HG02763 (cell line): Measurements from ENCODE around the gene SND1.

Experiments used
- ATAC-seq: cut with Tn5 transposase; IDR thresholded peaks from one replicate; pipeline ENCODE4 v1.9.1; 2021; ENCODE audit warnings: mild to moderate bottlenecking, moderate library complexity; ENCODE audit not compliant: unreplicated experiment

Gene SND1

GRCh38 chr7:128081351-128081750 is 429.4 kb downstream of the SND1 start:
- ATAC-seq = no peak

GRCh38 chr7:128081808-128082207 is 429.8 kb downstream of the SND1 start:
- no peak for ATAC-seq

DNA sequence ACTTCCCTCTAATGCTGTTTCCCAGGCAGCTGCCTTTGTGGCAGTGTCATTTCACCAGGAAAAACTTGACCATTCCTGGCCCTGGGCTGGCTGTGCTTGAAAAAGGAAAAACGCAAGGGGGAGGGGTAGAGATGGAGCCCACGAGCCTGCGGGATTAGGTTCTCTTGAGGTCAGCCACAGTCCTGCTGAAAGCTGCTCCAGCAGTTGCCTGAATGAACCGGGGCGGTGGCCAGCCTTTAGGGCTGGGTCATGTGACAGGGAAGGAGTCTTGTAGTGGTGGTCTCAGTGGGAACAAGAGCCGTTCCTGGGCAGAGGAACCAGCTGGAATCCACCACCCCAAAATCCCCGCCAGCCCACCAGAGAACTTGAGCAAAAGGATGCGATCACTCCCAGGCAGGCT is 430.4 kb downstream of the SND1 start:
- ATAC-seq = no peak

DNA sequence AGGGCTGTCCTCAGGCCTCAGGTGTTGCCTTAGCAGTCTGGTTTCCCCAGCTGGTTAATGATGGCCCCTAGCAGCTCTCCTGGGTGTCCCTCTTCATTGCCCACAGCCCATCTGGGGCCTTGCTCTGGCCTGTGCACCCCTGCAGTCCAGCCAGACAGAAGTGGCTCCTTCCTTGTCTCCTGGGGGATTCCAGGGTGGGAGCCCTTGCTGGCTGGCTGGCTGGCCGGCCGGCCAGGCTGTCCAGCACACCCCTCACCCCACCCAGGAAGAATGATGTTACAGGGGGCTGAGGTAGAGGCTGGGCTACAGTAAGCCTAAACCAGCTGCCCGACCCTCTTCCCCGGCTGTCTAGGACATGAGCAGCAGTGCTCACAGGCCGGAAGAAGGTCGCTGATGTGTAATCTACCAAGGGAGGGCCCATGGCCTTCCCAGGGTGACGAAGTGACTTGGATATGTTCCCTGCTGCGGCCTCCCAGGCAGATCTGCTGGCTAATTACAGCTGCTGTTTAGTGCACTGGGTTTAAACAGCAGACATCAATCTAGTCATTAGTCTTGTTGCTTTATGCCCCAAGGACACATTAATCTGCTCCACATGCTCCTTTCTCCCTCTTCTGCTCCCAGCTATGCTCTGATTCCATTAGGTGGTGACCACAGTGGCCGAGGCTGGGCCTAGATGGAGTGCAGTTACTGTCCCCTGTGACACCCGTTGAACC is 433.1 kb downstream of the SND1 start:
- ATAC-seq = no peak

- no peak for ATAC-seq
Measured at GRCh38 chr7:128090492-128090891, 438.5 kb downstream of the SND1 start.

DNA sequence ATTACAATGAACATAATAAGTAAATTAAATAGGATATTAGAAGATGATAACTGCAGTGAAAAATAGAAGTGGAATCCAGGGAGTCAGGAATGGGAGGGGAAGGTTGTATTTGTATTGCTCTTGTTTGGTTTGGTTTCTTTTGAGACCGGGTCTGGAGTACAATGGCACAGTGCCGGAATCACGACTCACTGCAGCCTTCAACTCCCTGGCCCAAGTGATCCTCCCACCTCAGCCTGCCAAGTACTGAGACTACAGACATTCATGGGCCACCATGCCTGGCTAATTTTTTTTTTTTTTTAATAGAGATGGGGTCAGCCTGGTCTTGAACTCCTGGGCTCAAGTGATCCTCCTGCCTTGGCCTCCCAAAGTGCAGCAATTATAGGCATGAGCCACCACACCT is 439.1 kb downstream of the SND1 start:
- no peak for ATAC-seq

DNA sequence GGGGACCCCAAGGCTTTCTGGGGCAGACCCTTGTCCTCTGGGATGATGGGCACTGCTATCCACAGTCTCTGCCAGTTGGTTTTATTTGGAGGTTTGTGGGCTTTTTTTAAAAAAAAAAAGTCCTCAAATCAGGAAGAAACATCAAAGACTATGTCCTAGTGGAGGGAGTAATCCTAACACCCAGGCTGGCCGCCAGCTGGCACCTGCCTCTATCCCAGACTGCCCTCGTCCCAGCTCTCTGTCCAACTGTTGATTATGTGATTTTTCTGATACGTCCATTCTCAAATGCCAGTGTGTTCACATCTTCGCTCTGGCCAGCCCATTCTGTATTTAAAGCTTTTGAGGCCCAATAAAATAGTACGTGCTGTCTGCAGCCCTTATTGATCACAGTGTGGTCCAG is 440.2 kb downstream of the SND1 start:
- no peak for ATAC-seq

DNA sequence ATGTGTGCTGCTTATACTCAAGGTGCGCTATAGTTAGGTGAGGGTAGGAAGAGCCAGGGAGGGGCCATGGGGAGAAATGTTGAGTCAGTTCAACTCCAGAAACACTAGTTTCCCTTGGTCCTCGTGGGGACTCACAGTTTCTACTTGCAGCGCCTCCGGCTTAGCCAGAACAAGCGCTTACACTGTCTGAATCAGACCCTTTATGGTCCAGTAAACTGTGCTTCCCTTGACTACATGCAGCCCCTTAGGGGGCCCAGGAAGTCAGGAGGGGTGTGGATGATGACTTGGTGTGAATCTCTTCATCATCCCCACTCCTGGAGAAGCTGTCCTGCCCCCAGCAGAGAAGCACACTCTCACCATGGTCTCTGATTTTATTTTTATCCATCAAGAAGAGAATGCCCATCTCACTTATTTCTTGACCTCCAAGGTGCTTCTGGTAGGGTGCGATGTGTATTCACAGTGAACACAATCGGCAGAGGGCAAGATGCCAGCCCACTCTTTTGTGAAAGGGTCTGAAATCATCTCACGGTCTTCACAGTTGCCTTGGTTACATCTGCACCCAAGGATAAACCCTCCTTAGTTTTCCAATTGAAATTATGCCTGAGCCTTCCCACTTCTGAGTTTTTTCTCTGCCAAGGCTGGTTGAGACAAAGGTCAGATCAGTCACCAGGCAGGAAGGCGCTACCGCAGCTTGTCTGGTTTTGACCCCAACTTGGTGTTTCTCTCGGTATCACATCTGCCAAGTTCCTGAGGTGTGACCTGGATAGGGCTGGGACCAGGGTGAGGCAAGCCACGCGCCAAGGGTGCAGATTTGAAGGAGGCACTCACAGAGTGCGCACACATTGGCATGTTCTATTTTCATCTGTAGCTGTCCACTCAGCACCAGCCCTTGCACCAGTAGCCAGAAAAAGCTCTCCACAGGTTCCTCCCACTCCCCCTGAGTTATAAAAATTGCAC is 441.9 kb downstream of the SND1 start:
- ATAC-seq = no peak

DNA sequence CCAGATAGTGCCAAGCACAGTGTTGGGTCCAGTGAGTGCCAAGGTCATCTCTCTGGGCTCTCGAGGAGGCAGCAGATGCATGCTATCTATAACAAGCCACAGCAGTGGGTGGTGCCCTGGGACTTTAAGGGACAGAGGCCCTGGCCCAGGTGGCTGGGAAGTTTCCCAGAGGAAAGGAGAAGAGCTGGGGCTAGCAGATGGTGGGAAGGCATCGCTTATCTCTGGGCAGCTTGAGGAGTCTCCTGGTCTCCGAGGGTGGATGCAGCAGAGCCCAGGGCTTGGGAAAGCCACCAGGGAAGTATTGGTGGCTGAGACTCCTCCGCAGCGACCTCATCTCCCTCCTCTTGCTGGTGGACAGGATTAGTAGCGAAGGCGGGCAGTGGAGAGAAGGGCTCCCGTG is 442.7 kb downstream of the SND1 start:
- ATAC-seq = no peak

- no peak for ATAC-seq
Measured at GRCh38 chr7:128097211-128097731, 445.3 kb downstream of the SND1 start.

GRCh38 chr7:128098629-128099028 is 446.6 kb downstream of the SND1 start:
- no peak for ATAC-seq

DNA sequence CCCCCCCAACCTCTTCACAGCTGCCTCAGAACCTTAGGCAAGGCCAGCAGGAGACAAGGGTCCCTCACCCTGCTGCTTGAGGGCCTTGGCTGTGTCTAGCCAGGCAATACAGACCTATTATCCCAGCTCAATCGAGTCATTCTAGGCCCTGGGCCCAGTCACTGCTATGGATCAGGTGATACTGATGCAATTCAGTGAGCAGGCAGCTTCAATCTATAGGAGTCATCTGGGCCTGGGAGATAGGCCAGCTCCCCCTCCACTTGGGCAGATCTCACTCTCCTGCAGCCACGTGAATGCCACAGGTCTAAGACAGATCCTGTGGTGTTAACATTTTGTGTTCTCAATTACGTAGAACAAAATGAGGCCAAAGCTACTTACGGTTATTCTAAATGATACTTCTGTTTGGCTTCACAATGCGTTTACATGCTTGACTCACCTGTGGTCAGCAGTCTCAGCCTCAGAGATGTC is 447.2 kb downstream of the SND1 start:
- no peak for ATAC-seq

DNA sequence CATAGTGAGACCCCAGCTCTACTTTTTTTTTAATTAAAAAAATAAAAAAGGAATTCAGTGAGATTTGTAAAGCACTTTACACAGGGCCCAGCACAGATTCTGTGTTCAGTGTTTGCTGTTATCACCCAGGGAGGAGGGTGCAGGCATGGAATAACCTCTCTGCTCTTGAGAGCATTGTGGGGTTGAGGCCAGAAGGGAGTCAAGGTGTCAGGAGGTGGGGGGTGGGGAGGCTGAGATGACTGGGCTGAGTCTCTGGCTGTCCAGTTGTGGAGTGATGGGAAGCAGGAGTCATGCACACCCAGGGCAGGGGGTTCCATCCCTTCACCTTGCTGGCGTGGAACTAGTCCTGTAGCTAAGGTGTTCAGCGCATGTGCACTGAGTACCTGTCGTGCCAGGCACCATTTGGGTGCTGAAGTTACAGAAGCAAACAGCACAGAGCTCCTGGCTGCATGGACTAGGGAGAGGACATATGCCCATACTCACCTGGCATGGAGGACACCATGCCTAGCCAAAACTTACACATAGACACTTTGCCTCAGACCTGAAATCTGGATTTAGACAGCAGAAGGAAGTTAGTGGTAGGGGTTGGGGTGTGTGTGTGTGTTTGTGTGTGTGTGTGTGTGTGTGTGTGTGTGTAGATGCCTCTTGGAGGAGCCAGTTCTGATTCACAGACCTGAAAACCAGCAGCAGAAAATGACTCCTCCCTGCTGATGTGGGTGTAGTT is 448.4 kb downstream of the SND1 start:
- ATAC-seq = no peak

GRCh38 chr7:128100949-128101713 is 449.1 kb downstream of the SND1 start:
- ATAC-seq = no peak

GRCh38 chr7:128102490-128103291 is 450.7 kb downstream of the SND1 start:
- no peak for ATAC-seq

DNA sequence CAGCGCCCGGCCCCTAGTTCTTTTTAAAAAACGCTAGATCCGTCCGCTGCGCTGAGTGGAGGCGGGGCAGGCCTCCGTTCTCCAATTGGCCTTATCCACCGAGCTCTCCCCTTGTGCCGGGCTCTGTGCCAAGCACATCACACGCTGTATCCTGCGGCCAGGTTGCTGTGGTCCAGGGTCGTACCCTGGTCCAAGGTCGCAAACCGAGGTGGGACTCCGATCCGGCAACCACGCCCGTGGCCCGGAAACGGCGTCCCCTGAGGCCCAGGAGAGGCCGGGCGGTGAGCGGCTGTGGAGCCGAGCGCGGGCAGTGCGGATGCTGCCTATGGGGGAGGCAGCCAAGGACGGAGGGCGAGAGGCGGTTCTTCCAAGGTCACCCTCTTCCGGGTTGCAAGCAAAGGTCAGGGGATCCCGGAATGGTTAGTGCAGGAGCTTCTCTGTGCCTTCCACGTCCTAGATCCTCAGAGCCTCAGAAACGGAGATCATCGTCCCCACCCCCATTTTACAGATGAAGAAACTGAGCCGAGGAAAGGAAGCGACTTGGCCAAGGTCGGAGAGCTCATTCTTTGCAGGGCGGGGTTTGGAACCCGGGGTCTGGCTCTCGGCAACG is 451.6 kb downstream of the SND1 start:
- no peak for ATAC-seq

GRCh38 chr7:128104108-128104742 is 452.2 kb downstream of the SND1 start:
- ATAC-seq = no peak

GRCh38 chr7:128105228-128106022 is 453.4 kb downstream of the SND1 start:
- no peak for ATAC-seq
